GM19468 (cell line): Measurements from ENCODE around the gene RBM10.

ENCODE experiments used
- ATAC-seq: cut with Tn5 transposase; IDR thresholded peaks from one replicate; pipeline ENCODE4 v1.9.1; 2021; ENCODE audit warnings: mild to moderate bottlenecking, moderate library complexity, moderate number of reproducible peaks; ENCODE audit not compliant: unreplicated experiment; ENCODE audit errors: extremely low read depth

RBM10 gene

DNA sequence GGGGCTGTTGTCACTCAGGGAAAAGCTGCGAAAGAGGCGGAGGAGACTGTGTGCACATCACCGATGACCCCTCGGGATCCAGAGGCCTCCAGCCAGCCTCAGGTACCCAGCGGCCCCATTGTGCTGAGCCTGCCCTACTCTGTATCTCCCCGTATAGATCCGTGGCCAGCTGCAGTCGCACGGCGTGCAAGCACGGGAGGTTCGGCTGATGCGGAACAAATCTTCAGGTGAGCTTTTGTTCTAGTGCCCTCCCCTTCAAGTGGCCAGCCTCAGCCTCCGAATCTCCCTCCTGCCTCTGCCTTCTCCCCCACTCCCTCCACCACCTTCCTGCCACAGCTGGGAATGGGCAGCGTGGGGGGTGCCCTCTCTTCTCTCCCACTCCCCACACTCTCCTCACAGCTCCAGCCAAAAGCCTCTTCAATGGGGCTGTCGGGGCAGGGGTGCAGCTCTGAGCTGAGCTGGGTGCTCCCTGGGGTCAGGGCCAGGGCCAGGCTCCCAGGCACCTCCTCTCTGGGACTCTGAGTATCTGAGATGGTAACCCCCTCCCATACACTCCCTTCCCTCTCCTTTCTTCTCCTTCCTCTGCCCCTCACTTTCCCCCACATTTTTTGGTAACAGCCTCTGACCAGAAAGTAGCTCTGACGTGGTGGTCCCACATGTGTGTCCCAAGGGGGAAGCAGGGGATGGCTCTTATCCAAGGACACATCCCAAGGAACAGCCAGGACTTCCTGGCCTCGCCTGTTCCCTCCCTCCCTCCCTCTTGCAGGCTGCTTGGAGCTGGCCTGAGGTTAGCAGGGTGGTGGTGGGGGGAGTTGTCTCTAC lies 28.2 kb downstream of the RBM10 start:
- ATAC-seq: no peak

DNA sequence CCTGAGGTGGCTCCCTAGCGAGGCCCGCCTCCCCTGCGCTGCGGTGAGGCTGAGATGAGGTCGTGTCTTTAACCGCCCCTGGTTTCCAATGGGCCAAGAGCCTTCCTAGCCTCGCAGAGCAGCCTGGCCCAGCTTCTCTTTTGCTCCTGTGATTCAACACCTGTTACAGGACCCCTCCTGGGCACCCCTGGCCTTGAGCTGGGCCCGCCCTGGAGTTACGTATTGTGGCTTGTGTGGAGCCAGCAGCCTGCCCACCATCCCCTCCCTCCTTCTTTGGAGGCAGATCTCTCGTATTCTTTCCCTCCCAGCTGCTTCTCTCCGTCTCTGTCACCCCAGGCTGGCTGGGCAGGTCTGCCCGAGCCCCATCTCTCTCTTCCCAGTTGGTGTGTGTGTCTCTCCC lies 29.4 kb downstream of the RBM10 start:
- no peak for ATAC-seq

DNA sequence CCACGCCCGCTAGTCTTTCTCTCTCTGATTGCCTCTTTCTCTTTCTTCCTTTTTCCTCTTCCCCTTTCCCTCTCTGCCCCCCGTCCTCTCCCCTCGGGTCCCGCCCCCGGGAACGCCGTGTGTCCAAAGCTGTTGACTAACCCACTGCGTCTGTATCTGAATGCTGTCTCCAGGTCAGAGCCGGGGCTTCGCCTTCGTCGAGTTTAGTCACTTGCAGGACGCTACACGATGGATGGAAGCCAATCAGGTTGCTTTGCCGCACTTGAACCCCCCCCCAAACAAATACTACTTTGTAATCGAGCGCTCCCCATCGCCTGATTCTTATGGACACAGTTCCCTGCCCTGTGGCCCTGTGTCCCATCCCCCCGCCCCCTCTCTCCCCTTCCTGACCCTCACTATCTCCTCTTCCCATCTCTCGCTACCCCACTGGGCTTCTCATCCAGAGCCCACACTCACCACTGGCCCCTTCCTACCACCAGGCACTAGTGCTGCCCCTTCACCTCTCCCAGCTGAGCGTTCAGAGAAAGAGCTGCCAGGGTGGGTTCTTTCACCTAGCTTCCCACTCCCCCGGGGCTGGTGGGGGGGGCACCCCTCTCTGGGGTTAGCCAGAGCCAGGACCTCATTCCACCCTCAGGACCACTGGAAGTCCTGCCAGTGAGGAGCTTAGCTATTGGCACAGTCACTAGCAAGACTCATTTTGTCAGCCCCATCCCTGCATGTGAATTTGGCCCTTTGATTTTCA lies 30.0 kb downstream of the RBM10 start:
- ATAC-seq: no peak

DNA sequence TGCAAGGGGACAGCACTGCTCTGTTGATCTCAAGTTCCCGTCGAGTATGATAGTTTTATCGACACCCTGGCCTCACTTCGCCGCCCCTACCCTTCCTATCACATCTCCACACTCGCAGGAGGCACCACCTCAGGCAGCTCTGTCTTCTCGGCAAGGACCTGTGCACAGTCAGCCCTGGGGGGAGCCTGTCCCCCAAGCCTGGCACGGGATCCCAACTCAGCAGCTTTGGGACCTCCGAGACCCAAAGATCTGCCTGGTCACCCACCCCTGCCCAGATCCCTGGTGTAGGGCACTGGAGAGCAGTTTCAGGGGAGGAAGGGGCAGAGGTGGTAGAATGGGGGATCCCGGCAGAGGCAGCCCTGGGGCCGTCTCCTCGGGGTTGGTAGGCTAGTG lies 30.6 kb downstream of the RBM10 start:
- no peak for ATAC-seq

DNA sequence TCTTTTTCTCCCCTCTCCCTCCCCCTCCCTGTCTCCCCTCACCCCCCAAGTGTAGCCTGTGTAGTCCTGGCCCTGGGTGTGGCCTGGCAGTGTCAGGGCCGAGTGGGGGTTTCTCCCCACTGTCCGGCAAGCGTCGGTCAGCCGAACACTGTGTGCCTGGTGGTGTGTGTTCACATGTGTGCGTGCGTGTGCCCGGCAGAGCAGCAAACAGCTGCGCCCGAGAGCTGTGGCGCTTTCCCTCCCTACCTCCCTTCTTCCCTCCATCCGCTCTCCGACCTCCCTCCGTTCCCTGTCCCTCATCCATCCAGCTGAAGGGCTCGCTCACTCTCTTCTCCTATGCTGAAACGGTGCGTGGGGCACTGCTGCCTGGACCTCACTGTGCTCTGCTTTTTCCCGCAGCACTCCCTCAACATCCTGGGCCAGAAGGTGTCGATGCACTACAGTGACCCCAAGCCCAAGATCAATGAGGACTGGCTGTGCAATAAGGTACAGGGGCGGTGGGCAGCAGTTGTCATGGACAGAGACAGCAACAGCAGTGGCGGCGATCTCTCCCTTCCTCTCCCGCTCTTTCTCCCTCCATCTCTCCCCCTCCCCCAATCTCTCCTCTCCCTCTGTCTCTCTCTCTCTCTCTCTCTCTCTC lies 31.2 kb downstream of the RBM10 start:
- no peak for ATAC-seq

DNA sequence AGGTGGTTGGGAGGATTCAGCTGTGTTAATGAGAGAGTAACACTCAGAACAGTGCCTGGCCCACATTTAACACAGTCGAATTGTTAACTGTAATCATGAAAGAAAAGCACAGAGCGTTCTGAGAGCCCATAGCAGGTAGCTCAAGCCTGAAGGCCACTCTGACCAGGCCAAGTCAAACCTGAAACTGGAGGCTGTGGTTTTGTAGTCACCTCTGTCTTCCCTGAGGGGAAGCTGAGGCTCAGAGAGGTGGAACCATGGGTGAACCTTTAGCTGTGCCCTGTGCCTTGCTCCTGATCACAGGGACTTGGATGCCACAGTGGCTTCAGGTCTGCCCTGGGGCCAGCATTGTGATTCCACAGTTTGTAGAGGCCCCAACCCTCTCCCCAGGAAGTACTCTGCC lies 32.1 kb downstream of the RBM10 start:
- ATAC-seq: no peak

DNA sequence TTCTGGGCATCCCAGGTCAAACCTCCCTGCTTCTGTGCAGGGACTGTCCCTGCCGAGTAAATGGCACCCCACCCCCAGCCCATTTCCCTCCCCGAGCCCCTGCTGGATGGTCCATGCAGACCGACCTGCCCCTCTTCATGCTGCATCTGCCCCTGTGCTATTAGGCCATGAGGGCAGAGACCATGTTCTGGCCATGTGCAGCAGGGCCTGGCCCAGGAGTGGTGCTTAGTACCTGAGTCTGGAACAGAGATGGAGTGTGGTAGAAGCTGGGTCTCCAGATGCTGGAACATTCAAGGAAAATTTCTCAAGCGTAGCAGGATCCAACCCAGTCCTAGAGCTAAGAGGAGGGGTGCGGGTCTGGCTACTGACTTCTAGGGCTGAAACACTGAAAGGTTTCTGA lies 33.3 kb downstream of the RBM10 start:
- no peak for ATAC-seq

DNA sequence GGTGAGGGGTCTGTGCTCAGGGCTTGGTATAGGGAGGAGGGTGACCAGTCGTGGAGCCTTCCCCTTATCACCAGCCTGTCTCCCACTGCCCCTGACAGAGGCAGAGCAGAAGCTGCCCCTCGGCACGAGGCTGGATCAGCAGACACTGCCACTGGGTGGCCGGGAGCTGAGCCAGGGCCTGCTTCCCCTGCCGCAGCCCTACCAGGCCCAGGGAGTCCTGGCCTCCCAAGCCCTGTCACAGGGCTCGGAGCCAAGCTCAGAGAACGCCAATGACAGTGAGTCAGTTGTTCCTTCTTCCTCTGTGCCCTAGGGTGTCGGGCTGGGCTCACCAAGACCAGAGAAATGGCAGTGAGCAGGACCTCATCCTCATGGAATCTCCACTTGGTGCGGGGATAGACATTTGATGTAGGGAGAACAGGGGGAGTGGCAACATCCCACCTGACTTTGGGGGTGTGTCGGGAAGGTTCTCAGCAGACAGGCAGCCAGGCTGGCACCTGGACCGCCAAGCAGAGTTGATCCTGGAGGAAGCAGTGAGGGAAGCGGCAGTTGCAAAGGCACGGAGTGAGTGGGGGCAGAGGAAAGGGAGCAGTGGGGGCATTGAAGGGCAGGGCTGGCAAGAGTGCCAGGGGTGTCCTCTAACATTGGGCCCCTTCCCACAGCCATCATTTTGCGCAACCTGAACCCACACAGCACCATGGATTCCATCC lies 34.4 kb downstream of the RBM10 start:
- no peak for ATAC-seq

DNA sequence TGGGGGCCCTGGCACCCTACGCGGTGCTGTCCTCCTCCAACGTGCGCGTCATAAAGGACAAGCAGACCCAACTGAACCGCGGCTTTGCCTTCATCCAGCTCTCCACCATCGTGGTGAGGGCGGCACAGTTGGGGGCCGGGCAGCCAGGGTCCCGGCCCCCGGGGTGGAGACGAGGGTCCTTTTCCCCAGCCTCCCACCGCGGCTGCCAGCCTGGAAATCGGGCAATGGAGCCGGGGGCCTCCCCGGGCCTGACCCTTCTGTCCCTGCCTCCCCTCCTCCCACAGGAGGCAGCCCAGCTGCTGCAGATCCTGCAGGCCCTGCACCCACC lies 34.9 kb downstream of the RBM10 start:
- ATAC-seq: no peak

DNA sequence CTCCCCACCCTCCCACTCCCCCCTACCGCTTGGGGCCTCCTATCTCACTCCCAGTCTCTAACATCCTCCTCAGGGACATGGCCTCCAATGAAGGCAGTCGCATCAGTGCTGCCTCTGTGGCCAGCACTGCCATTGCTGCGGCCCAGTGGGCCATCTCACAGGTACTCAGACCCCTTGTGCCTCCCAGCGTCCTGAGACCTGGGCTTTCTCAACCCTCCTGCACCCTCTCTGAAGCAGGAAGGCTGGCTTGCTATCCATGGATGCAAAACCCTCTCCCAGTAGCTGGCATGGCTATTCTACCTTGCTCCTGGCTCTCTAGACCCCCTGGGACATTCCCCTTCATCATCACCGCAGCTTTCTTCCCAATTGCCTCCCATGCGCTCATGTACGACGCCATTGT lies 35.3 kb downstream of the RBM10 start:
- no peak for ATAC-seq

DNA sequence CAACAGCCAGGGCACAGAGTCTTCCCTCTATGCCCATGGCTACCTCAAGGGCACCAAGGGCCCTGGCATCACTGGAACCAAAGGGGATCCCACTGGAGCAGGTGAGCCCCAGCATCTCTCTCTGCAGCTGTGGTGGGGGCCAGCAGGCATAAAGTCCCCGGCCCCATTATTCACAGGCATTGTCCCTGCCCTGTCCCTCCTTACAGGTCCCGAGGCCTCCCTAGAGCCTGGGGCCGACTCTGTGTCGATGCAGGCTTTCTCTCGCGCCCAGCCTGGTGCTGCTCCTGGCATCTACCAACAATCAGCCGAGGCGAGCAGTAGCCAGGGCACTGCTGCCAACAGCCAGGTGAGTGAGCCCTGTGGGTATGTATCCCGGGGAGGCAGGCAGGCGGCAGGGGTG lies 36.3 kb downstream of the RBM10 start:
- ATAC-seq: no peak

DNA sequence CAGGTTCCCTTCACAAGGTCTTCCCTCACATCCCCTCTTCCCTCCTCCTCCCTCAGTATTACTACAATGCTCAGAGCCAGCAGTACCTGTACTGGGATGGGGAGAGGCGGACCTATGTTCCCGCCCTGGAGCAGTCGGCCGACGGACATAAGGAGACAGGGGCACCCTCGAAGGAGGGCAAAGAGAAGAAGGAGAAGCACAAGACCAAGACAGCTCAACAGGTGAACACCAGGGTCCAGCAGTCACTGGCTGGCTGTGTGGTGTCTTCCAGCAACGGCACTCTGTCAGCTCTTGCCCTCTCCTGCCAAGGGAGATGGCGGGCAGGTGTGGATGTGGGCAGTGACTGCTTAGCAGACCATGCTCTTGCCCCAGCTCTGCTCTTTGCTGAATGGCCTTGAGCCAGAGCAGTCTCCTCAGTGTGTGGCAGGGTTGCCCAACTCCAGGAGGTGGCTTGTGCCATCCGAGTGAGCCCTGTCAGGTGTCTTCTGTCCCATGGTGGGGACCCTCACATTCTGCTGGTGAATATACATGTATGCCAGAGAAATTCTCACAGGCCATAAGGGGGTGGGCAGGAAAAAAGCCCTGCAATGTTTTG lies 37.2 kb downstream of the RBM10 start:
- ATAC-seq: no peak

DNA sequence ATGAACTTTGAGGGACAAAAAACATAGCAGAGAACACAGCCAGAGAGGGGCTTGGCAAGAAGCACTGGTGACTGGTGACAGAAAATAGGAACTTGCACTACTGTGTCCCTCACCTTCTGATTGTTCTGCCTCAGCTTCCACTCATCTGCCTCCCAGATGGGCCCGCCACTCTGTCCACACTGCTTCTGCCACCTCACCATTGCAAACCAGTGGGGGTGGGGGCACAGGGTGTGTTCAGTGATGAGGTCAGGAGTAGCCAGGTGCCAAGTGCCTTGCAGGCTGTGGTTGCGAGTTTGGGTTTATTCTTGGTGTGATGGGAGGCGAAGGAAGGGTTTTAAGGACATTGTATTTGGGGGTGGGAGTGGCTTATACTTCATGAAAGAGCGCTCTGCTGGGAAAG lies 39.5 kb downstream of the RBM10 start:
- ATAC-seq: no peak

DNA sequence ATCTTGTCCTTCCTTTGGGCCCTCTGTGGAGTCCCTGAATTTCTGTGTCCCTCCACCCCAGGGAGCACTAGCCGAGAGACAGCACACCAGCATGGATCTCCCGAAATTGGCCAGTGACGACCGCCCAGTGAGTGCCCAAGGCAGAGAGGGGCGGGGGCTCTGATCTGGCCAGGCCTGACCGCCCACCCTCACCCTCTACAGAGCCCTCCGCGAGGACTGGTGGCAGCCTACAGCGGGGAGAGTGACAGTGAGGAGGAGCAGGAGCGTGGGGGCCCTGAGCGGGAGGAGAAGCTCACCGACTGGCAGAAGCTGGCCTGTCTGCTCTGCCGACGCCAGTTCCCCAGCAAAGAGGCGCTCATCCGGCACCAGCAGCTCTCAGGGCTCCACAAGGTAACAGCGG lies 40.2 kb downstream of the RBM10 start:
- no peak for ATAC-seq

DNA sequence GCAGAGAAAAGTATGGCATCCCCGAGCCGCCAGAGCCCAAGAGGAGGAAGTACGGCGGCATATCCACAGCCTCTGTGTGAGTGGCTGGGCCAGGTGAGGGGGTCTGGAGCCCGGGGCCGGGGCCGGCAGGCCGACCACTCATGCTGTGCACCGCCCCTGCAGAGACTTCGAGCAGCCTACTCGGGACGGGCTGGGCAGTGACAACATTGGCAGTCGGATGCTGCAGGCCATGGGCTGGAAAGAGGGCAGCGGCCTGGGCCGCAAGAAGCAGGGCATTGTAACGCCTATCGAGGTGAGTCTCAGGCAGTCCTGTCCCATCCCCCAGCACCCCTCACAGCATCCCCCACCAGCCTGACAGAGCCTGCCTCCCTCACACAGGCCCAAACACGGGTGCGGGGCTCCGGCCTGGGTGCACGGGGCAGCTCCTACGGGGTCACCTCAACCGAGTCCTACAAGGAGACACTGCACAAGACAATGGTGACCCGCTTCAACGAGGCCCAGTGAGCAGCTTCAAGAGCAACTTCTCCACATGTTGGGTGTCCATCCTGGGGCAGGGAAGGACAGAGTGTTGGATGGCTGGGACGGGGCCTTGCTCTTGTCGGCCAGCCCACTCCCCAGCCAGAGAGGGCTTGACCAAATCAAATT lies 41.2 kb downstream of the RBM10 start:
- no peak for ATAC-seq

DNA sequence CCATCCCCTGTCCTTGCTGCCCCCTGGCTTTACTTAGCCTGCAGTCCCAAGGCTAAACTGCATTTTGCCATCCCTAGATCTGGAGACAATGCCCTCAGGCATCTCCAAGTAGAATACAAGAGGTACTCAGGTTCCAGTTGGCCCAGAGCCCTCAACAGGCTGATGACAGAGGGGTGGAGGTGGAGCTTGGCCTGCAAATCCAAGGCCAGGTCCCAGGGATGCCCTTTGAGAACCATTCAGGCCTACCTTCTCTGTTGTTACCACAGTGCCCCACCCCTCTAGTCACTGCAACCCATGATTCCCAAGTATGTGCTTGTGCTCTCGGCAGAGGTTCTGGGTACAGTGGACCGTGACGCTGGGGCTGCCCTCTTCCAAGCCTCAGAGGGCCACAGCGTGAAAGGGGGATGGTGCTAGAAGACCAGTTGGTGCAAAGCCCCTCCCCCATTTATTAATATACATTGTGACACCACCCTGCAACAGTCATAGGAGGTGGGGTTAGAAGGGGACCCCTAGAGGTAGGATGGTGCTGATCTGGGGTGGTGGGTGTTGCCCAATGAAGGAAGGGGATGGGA lies 42.2 kb downstream of the RBM10 start:
- ATAC-seq: no peak

DNA sequence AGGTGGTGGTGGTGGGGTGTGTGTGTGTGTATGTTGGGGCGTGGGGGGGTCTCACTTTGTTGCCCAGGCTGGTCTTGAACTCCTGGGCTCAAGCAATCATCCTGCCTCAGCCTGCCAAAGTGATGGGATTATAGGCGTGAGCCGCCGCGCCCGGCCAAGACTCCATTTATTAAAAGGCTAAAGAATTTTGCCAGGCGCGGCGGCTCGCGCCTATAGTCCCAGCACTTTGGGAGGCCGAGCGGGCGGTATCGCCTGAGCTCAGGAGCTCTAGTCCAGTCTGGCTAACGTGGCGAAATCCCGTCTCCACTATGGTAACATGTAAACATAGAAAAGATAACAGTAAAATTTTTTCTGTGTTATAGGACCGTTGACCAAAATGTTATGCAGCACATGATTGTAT lies 44.9 kb downstream of the RBM10 start:
- ATAC-seq: no peak

DNA sequence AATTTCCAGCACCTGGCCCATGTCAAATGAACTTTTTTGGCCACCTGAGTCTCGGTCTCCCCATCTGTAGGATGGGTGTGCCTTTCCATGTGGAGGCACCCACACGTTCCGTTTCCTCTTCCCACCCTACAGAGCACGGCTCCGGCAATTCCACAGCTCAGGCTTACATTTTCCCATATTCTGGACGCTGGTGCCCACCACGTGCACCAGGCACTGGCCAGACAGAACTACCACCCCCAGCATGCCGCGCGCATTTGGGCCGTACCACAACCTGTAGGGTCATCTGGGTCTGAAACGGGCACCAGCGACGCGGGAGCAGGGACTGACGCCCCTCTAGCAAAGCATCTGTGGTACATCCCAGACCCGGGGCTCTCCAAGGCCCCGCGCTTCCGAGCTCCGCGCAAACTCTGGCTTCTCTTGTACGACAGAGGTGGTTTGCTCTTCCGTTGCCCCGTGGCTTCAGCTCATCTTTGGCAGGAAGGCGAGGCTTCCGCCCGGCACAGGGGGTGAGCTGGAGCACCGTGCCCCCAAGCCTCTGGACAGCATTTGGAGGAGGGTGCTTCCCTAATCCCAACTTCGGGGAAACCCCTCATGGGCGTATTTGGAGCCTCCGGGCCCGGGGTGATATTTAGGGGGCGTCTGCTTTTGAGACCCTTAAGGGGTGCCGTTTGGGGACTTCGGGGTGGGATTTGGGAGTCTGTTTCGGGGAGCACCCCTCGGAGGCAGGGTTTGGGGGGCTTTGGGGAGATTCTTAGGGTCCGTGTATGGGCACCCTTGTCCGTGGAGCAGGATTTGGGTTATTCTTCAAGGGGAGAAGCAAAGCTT lies 45.6 kb downstream of the RBM10 start:
- ATAC-seq: peak; percentile 39

DNA sequence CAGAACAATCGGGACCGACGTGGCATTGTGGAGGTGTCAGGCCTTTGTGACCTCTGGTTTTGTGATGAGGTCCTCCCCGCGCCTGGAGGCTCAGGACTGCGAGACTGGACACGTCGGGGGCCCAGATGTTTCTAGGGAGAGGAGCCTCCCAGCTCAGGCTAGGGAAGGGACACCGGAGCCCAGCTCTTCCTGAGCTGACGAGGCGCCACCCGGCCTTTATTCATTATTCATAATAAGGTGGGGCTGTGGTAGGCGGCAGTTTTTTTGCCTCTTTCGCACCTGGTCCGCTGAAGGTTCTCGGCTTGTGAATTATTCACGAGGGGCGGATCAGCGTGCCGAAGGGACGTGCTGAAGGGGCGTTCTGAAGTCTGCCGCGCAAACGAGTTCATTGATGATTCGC lies 46.3 kb downstream of the RBM10 start:
- no peak for ATAC-seq
